SW480 (cell line): ENCODE results near the gene CYB5R3.
A peak's percentile ranks its signal among the peaks of the same experiment; 100 is the strongest.
"Not testable (repeated sequence)": the region's sequence is repeated elsewhere in the genome, so short reads cannot be mapped to it uniquely, and the experiment has no call there.

Experiments
- DNase-seq: peaks from one replicate; pipeline ENCODE4 v3.0.0-alpha.2; 2016; ENCODE audit warnings: low spot score

Gene CYB5R3

GRCh38 chr22:42602470-42602869, 46.7 kb downstream of the CYB5R3 start:
- no peak for DNase-seq

DNA sequence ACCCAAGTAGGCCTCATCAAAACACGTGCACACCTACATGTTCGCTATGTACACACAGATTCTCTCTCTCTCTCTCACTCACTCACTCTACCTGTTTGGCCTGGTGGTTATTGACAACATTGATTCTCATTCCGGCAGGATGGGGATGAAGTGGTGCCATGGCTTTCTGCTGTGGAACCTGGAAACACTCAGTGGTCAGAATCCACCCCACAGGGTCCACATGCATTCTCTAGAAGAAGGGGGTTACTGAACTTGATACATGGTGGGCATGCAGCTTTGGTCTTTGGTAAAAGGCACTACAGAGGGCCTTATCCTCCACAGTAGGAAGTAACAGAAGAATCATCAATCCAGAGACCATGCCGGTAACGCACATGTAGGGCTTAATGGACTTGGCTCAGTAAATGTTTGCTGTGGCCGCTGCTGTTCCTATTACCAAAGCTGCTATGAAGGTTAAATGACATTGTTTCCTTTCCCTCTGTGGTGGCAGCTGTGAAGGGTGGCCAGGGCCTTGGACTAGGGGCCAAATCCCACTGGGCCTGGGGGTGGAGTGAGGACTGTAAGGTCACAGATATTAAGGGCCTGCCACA, 47.2 kb downstream of the CYB5R3 start:
- DNase-seq: no peak

- no peak for DNase-seq
Observed at GRCh38 chr22:42596863-42597530, 52.2 kb downstream of the CYB5R3 start.

DNA sequence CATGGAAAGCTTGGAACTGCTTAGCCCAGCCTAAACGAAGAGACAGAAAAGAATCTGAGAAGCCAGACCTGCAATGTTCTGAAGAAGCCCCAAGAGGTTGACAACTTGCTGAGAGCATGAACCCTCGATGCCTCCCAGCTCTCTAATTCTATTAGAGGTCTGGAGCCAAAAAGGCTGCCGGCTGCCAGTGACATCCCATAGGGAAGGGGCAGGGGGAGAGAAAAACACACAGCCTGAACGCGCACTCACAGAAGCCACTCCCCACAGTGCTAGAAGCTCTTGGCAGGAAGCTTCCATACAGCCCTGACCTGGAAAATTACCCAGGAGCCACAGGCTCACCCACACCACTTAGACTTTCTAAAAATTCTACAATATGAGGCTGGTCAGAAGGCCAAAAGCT, 52.9 kb downstream of the CYB5R3 start:
- DNase-seq: no peak

DNA sequence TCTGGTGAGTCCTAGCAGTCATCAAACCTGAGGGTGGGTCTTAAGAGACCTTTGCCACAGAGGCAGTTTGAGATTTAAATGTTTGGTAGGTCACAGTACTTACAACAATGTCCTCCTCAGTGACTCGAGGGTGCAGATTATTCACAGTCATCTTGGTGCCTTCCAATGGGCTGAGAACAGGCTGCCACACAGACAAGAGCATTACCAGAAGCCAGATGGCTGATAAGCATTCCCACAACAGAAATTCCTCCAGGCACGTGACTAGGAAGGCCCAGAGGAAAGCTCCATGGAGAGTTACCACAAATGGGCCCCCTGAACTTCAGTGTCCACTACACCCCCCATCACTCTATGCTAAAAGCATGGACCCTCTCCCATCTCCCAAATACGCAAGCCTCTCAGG, 53.8 kb downstream of the CYB5R3 start:
- no peak for DNase-seq

- DNase-seq: no peak
Observed at GRCh38 chr22:42591987-42592386, 57.2 kb downstream of the CYB5R3 start.

DNA sequence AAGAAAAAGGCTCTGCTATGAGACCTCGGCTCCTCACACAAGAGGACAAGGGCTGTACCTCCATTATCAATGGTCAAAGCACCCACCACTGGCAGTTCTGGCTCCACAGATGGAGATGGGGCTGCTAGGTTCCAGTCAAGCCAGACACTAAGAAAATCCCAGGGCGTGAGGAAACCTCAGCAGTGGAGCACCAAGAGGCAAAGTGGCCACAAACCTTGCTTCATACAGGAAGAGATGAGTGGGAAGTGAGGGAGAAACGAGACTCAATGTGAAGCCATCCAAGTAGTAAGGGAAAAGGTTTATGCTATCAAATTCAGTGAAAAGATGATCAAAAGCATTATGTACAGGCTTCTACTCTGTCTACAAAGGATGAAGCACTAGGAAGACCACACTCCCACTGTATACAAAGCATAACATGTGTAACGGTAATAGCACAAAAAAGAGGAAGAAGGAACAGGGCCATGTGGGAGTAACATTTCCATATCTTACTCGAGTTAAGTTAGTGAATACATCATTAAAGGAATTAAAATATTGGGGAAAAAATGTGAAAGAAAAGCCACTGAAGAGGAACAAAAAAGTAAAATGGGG, 61.5 kb downstream of the CYB5R3 start:
- no peak for DNase-seq

DNA sequence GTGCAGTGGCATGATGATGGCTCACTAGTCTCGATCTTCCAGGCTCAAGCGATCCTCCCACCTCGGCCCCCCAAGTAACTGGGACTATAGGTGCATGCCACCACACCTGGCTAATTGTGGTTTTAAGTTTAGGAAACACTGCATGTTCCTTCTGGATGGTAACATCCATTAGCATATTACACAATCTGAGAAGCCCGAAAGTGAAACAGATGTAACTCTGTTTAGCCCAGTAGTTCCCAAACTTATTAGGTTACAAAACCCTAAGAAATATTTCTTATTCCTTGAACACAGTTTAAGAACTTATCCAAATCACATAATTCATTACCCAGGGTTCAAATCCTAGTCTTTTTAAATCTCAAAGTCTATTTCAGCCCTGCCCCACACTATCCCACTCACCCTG, 62.8 kb downstream of the CYB5R3 start:
- no peak for DNase-seq

- DNase-seq: no peak
Observed at GRCh38 chr22:42585096-42585495, 64.1 kb downstream of the CYB5R3 start.

- DNase-seq: no peak
Observed at GRCh38 chr22:42584364-42584940, 64.7 kb downstream of the CYB5R3 start.

DNA sequence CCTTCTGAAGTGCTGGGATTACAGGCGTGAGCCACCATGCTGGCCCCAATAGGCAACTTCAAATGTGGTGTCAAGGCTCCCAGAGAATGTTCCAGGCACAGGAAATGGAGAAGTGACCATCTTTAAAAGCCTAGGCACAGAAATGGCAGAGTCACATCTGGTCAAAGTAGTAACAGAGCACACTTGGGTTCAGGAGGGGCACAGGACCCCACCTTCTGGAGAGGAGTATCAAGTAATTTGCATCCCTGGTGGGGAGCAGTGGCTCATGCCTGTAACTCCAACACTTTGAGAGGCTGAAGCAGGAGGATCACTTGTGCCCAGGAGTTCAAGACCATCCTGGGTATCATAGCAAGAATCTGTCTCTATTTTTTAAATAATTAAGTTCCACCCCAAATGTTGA, 66.2 kb downstream of the CYB5R3 start:
- no peak for DNase-seq

- DNase-seq: peak; percentile 42
Observed at GRCh38 chr22:42581762-42582716, 67.2 kb downstream of the CYB5R3 start.

GRCh38 chr22:42581194-42581761, 67.9 kb downstream of the CYB5R3 start:
- not testable (repeated sequence) for DNase-seq

GRCh38 chr22:42580040-42580439, 69.2 kb downstream of the CYB5R3 start:
- not testable (repeated sequence) for DNase-seq

DNA sequence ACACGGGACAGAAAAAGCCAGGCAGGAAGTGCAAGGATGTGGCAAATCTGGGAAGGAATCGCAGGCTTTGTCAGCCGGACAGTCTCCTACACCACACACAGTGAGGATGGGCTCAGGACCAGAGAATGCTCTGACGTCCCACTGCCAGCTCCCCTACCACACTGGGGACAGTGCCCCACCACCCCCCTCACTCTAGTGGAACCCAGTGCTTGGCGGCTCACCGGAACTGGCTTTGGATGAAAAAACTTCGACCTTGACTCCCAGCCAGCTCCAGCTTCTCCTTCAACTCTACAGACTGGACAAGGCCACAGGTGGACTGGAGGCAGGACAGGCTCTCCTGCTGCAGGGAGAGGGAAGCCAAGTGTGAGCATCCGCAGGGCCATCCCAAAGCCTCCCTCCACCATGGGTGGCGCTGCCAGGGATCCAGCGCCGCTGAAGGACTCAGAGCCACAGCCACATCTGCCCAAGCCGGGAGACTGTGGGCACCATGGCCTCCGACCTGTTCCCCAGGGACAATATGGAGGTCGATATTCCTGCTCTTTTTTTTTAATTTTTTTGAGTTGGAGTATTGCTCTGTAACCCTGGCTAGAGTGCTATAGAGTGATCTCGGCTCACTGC, 71.5 kb downstream of the CYB5R3 start:
- DNase-seq: no peak

DNA sequence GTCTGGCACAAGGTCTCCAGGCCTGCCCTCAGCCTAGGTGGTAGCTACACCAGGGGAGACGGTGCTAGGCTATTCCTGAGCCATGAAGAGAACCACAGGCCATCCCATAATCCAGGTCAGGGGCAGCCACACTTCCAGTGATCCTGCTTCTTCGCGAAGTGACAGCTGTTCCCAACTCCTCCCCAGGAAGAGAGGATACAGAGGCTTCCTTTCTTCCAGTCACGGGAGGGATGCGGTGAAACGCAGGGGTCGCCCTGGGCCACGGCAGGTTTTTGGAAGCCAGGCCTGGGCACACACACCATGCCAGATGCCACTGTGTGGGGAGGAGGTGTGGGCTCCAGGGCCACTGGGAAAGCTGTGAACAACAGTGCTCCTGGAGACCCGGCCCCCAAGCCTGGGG, 72.1 kb downstream of the CYB5R3 start:
- not testable (repeated sequence) for DNase-seq

DNA sequence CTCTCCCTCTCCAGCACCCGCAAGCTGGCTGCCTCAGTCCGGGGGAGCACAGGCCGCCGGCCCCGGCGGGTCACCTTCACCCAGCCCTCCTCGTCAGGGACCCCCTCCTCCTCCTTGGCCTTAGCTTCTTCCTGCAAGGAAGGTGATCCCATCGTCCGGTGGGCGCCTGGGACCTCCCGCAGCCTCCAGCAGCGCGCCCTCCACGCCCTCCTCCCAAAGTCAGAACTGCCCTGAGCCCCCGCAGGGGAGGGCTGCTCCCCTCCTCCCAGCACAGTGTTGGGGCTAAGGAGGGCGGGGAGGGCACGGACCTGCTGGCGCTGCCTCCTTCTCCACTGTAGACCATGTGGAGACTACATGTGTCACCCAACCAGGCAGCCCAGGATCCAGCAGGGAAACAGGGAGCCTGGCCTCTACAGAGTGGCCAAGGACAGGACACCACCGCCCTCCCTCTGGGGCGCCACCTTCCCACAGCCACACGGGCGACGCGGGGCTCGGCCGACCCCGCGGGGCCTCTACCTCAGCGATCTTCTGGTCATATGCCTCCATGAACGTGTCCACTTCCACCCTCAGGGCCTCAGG, 73.1 kb downstream of the CYB5R3 start:
- DNase-seq: not testable (repeated sequence)

DNA sequence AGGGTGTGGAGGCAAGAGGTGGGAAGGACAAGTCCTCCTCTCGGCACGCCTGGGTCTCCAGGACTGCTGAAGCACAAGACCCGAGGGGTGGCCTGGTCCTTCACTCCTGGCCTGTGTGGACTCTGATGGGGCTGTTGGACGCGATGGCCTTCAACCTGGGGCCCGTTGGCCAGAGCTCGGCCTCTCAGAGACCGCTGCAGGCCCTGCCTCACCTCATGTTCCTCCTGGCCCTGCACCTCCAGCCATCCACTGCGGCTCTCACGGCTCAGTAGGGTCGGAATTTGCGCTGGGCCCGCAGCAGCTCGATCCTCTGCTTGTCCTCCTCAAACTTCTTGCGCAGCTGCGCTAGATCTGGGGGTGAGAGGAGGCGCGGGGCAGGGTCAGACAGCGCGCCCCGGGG, 74.7 kb downstream of the CYB5R3 start:
- DNase-seq: not testable (repeated sequence)

- DNase-seq: not testable (repeated sequence)
Observed at GRCh38 chr22:42574046-42574445, 75.1 kb downstream of the CYB5R3 start.

DNA sequence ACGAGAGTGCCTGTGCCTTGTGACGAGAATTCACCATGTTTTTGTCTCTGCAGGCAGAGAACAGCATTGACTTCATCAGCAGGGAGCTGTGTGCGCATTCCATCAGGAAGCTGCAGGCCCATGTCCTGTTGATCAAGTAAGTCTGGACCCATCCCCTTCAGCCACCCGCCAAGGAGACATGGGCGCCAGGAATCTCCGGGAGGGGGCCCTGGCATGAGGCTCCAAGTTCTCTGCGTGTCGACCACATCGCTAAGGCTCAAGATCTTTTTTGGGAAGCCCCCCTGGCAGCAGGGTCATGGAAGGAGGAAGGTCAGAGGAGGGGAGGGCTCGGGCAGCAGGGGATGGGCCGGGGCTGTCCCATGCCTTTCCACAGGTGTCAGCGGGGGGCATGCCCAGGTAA, 78.1 kb downstream of the CYB5R3 start:
- not testable (repeated sequence) for DNase-seq

- DNase-seq: not testable (repeated sequence)
Observed at GRCh38 chr22:42570580-42570979, 78.6 kb downstream of the CYB5R3 start.
